ENCODE results near the gene SLAIN2. TPM values are rescaled to one million over a fixed set of nuclear protein-coding genes. Genes with fewer than 3 reads are reported as not detected.

Gene SLAIN2
- total RNA-seq, 2 donors from 2014 or later = 82.1 to 199 TPM

DNA sequence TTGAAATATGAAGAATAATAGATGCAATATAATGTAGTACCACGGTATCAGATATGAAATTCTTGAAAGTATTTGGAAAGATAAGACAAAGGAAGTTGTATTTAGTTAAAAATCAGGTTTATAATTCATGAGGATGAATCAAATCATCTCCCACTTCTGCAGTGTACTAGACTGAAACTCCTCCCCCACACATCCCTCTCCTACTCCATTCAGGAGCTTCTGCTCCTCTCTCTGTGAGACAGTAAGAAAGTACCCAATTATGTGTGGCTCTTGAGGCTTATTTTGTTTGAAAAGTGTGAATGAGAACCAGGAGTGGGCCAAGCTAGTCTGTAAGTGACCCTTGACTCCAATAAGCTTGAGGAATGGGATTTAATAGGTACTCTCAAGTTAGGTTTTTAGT is 9.5 kb downstream of the SLAIN2 start:
- Histone ChIP-seq H3K4me1 (peaks cover 0 to 29% of the 10 kb centered on the region in 2 donors), H3K9me3 (no peaks in the 10 kb centered on the region), H3K27ac (no peak overlapping the region), H3K27me3 (no peaks in the 10 kb centered on the region), H3K36me3 (no peaks in the 10 kb centered on the region), H3K4me3 (no peak overlapping the region)
- no peak for DNase-seq (ENCODE audit: low spot score)
- TF ChIP-seq, protein P1, sequence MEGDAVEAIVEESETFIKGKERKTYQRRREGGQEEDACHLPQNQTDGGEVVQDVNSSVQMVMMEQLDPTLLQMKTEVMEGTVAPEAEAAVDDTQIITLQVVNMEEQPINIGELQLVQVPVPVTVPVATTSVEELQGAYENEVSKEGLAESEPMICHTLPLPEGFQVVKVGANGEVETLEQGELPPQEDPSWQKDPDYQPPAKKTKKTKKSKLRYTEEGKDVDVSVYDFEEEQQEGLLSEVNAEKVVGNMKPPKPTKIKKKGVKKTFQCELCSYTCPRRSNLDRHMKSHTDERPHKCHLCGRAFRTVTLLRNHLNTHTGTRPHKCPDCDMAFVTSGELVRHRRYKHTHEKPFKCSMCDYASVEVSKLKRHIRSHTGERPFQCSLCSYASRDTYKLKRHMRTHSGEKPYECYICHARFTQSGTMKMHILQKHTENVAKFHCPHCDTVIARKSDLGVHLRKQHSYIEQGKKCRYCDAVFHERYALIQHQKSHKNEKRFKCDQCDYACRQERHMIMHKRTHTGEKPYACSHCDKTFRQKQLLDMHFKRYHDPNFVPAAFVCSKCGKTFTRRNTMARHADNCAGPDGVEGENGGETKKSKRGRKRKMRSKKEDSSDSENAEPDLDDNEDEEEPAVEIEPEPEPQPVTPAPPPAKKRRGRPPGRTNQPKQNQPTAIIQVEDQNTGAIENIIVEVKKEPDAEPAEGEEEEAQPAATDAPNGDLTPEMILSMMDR (IDR thresholded peaks at IDR 0.05) = no peak

- TF ChIP-seq, protein P1 (IDR thresholded peaks at IDR 0.05) = no peak
Observed at GRCh38 chr4:48352793-48353192, 11.5 kb downstream of the SLAIN2 start.

GRCh38 chr4:48356355-48356754 is 15.0 kb downstream of the SLAIN2 start:
- TF ChIP-seq, protein P1 (IDR thresholded peaks at IDR 0.05) = no peak
- Histone ChIP-seq H3K4me3 (no peak overlapping the region), H3K27ac (no peak overlapping the region), H3K27me3 (no peaks in the 10 kb centered on the region), H3K36me3 (no peaks in the 10 kb centered on the region), H3K4me1 (peaks cover 0 to 26% of the 10 kb centered on the region in 2 donors), H3K9me3 (no peaks in the 10 kb centered on the region)
- no peak for DNase-seq (ENCODE audit: low spot score)

More at GRCh38 chr4:48352793-48353192, 11.5 kb downstream of the SLAIN2 start:
- no peaks in the 10 kb centered on the region for H3K27me3 ChIP-seq
- H3K27ac ChIP-seq = no peak overlapping the region
- H3K9me3 ChIP-seq = no peaks in the 10 kb centered on the region
- H3K4me3 ChIP-seq = no peak overlapping the region
- H3K36me3 ChIP-seq = no peaks in the 10 kb centered on the region
- peaks cover 0 to 23% of the 10 kb centered on the region in 2 donors for H3K4me1 ChIP-seq
- DNase-seq (ENCODE audit: low spot score) = no peak

GRCh38 chr4:48360285-48361011 is 19.1 kb downstream of the SLAIN2 start:
- DNase-seq (ENCODE audit: low spot score) = no peak
- TF ChIP-seq, protein P1 (IDR thresholded peaks at IDR 0.05) = no peak
- Histone ChIP-seq H3K4me3 (no peak overlapping the region), H3K27me3 (no peaks in the 10 kb centered on the region), H3K9me3 (no peaks in the 10 kb centered on the region), H3K4me1 (peaks cover 0 to 25% of the 10 kb centered on the region in 2 donors), H3K27ac (no peak overlapping the region), H3K36me3 (no peaks in the 10 kb centered on the region)

GRCh38 chr4:48361012-48361400 is 19.7 kb downstream of the SLAIN2 start:
- peaks cover 0 to 24% of the 10 kb centered on the region in 2 donors for H3K4me1 ChIP-seq
- H3K4me3 ChIP-seq = no peak overlapping the region
- TF ChIP-seq, protein P1 (IDR thresholded peaks at IDR 0.05) = no peak
- H3K36me3 ChIP-seq = no peaks in the 10 kb centered on the region
- no peaks in the 10 kb centered on the region for H3K27me3 ChIP-seq
- no peak overlapping the region for H3K27ac ChIP-seq
- DNase-seq (ENCODE audit: low spot score) = no peak
- H3K9me3 ChIP-seq = no peaks in the 10 kb centered on the region

GRCh38 chr4:48366611-48367010 is 25.3 kb downstream of the SLAIN2 start:
- TF ChIP-seq, protein P1 (IDR thresholded peaks at IDR 0.05) = no peak
- H3K4me3 ChIP-seq = no peak overlapping the region
- no peaks in the 10 kb centered on the region for H3K36me3 ChIP-seq
- H3K27me3 ChIP-seq = no peaks in the 10 kb centered on the region
- DNase-seq (ENCODE audit: low spot score) = no peak
- H3K9me3 ChIP-seq = no peaks in the 10 kb centered on the region
- H3K27ac ChIP-seq = no peak overlapping the region
- peaks cover 0 to 4% of the 10 kb centered on the region in 2 donors for H3K4me1 ChIP-seq

Data from right atrium auricular region (tissue), 2 donors.